HG03521 (cell line): ENCODE measurements around the gene EPHB1.
"Not testable (repeated sequence)": the region's sequence is repeated elsewhere in the genome, so short reads cannot be mapped to it uniquely, and the experiment has no call there.

Experiments used
- ATAC-seq: cut with Tn5 transposase; IDR thresholded peaks from one replicate; pipeline ENCODE4 v1.9.1; 2021; ENCODE audit warnings: mild to moderate bottlenecking, moderate library complexity; ENCODE audit not compliant: unreplicated experiment

Gene EPHB1

GRCh38 chr3:134934933-134935332 lies 139.9 kb downstream of the EPHB1 start:
- no peak for ATAC-seq

- no peak for ATAC-seq
Observed at GRCh38 chr3:134937256-134938028, 142.4 kb downstream of the EPHB1 start.

- ATAC-seq = no peak
Observed at GRCh38 chr3:134938029-134938525, 143.0 kb downstream of the EPHB1 start.

DNA sequence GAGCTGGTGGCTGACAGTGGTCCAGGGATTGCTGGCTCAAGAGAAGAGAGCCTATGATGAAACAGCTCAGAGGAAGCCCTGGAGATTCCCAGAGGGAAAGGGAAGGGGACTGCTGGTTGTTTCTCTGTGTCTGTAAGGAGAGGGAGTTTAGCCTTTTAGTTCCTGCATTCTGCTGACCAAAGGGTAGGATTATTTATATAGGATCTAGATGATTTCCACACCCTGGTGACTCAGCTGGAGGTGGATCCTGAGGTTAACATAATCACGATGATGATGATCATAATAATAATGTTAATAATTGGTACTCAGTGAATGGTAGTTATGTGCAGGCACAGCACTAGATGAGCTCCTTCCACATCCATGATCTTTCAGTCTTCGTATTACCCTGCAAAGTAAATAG lies 144.9 kb downstream of the EPHB1 start:
- no peak for ATAC-seq

GRCh38 chr3:134941820-134942219 lies 146.8 kb downstream of the EPHB1 start:
- no peak for ATAC-seq

DNA sequence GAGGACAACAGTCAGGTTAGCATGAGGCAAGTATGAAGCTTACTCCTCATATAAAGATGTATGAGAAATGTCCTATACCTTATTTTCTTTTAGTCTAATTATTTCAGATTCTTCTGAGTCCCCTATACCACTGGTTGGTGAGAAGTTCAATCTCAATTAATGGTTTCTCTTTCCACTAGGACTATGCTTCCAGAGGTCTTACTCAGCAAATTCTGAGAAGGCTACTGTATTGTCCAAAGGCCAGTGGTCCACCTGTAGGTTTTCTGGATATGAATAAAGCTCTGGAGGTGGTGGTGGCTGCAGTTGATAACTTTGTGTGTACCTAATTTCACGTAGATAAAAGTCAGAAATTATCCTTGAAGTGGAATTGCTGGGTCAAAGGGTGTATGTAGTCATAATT lies 149.4 kb downstream of the EPHB1 start:
- no peak for ATAC-seq

DNA sequence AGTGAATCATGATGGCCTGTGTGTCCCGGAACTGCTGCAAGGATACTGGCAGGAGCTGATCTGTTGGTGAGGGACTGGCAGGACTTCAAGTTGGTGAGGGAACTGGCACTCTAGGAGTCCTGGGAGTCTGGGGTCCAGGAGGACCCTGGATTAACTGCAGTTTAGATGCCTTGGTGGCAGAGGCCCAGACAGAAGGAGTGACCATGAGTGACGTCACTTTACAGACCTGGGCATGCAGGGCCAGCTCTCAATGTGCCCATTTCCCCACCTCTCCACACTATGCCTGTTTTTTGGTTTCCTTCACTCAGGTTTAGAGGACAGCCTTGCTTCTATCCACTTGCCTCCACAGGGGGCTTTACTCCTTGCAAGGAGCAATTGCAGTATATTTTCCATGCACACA lies 154.1 kb downstream of the EPHB1 start:
- no peak for ATAC-seq

- ATAC-seq = no peak
Observed at GRCh38 chr3:134952371-134952770, 157.3 kb downstream of the EPHB1 start.

DNA sequence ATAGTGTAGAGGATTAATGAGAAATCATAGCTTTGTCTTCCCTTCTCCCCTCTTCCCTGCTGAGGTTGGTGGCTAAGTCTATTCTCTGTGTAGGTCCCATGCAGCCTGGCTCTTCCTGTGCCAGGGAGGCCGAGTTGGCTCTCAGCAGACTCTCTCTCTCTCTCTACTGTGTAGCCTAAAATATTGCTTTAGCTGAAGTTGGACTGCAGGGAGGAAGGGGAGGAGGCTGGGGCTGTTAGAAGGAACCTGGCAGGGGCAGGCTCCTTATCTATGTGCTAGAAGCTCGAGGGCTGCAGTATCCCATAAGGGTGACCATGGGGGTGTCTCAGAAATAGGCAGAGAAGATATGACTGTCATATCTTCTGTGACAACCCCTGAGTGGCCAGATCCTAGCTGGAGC lies 160.8 kb downstream of the EPHB1 start:
- ATAC-seq = no peak

GRCh38 chr3:134956395-134956794 lies 161.3 kb downstream of the EPHB1 start:
- ATAC-seq = no peak

- ATAC-seq = no peak
Observed at GRCh38 chr3:134956844-134957243, 161.8 kb downstream of the EPHB1 start.

DNA sequence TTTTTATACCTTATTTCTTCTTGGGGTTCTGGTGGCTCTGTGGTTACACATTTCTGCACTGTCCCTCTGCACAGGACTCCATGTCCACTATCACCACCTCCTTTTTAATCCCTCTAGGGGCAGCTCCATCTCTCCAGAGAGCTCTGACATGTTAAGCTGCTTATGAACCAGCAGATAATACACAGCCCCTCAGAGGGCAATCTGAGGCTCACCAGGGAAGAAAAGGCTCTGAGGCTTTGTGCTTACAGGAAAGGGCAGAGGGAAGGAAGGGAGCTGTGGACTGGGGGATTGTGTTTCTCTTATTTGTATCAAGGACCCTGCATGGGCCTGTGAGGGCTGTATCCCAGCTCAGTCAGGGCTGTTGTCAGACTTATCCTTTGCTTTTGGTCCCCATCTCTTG lies 164.5 kb downstream of the EPHB1 start:
- no peak for ATAC-seq

DNA sequence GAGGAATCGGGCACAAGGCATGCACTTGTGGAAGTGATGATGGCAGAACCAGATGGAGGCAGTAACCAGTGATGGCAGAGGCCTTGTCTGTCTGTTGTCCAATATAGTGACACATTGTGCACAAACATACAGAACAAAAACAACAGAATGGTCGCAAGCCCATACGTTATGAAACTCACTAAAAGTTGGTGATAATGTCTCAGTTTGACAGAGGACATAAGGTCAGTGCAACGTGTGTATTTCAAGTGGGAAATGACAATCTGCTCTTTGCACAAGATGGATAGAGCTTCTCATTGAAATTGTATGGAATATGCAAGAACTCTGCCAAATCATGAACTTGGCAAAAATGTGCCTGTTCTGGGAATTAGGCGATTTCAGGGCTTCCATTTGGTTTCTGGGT lies 169.2 kb downstream of the EPHB1 start:
- ATAC-seq = no peak

GRCh38 chr3:134965865-134966481 lies 170.9 kb downstream of the EPHB1 start:
- no peak for ATAC-seq

DNA sequence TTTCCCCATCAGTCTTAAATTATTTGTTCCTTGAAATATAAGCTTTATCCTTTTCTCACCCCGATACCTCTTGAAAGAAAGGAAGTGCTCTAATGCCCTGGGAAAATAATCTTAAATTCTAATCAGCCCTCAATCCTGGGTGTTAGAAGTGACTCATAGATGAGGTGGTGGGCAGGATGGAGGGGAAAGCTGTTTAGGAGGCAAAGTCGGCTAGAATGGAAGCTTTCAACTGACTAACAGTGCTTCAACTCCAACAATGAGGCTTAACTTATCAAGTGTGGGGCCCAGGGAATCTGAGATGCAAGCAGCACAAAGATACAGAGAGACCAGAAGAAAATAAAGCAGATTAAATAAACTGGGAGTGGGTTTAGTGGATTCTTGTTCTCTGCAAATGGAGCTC lies 175.8 kb downstream of the EPHB1 start:
- no peak for ATAC-seq

DNA sequence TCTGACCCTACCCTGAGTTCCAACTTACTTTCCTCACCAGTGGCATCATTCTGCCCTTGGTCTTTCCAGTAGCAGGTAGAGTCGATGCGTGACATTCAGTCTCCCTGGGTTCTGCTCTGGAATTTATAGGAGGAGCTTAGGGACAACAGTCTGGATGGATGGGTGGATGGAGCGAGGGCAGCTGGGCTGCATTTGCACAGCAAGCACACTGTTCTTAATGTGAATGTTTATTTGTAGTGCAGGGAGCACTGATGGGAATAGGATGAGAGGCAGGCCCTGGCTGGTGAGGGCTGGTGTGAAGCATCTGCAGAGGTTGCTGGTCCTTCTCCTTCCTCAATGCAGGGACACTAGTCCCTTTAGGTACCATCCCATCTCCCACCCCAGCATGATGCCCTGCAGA lies 176.2 kb downstream of the EPHB1 start:
- no peak for ATAC-seq

DNA sequence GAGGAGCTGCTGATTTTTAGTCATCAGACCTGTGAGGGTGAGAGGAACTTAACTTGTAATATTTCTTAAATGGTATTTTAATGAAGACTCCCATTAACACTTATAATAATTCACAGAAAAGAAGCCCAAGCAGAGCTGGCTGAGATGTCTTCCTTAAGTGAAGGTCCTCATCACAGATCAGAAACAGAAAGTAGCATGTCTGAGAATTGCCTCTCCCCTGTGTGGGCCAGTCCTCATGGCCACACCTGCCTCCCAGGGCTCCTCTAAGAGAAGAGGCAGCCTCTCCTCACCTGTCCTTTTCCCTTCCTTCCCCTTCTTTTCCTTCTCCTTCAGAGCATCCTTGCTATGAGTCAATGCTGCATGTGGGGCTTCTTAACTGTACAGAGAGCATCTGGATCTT lies 176.8 kb downstream of the EPHB1 start:
- not testable (repeated sequence) for ATAC-seq

DNA sequence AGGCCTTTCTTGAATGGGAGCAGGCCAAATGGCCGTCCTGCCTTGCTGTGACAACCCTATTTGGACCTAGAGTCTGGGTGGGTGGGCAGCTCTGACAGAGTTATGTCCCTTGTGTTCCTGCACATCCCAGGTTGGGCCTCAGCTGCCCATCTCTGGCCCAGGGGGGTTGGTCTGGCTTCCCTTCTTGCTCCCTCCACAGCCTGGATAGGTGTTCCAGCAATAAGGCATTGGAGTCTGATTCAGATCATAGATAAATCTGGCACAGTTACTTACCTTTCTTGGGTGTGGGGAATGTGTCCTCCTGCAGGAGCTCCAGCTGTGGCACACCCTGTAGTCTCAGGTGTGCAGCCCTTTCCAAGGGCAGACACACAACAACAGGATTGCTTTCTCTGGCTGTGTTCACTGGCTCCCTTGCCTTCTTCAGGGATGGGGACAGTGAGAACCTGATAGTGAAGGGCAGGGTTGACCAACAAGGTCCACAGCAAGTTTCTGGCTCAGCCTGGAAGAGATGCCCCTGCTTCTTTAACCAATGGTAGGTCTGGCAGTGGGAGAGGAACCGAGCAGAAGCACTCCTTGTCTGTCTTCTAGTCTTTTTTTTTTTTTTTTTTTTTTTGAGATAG lies 177.9 kb downstream of the EPHB1 start:
- ATAC-seq = no peak

GRCh38 chr3:134974624-134975023 lies 179.6 kb downstream of the EPHB1 start:
- ATAC-seq = no peak

- ATAC-seq = no peak
Observed at GRCh38 chr3:134976948-134977347, 181.9 kb downstream of the EPHB1 start.

DNA sequence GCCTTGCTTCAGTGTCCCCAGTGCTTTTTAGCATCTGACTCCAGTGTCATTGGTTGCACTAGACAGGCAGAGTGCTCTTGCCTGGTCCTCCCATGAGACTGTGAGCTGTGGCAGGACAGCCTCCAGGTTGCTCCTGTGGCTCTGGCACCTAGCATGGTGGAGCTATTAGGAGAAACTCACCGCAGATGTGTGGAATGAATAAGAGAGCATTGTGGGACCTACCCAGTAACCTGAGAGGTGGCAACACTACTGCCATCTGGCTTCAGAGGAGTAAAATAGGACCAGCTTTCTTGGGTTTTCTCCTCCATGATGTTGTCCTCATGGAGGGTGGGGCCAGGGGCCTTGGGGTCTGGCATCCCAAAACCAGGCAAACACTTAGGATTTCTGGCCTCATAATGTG lies 183.6 kb downstream of the EPHB1 start:
- ATAC-seq = no peak
